ENCODE data around the gene RPL15.

GRCh38 chr3:23960649-23961048 is 43.7 kb downstream of the RPL15 start:
- TF ChIP-seq CTCF (IDR thresholded peaks at IDR 0.05 in 4 of 5, conservative IDR thresholded peaks at IDR 0.05 in 1 of 5) (no peak), POLR2A (IDR thresholded peaks at IDR 0.05) (no peak)
